HG02642 (cell line): ENCODE results near the gene WNK2.
"Not testable (repeated sequence)": the region's sequence is repeated elsewhere in the genome, so short reads cannot be mapped to it uniquely, and the experiment has no call there.

Experiments
- ATAC-seq: cut with Tn5 transposase; IDR thresholded peaks from one replicate; pipeline ENCODE4 v1.9.1; 2021; ENCODE audit warnings: mild to moderate bottlenecking; ENCODE audit not compliant: unreplicated experiment, poor library complexity

The WNK2 gene

GRCh38 chr9:93319301-93319991 lies 135.5 kb downstream of the WNK2 start:
- ATAC-seq: no peak

- ATAC-seq: no peak
Measured at GRCh38 chr9:93319992-93320500, 136.1 kb downstream of the WNK2 start.

- no peak for ATAC-seq
Measured at GRCh38 chr9:93320591-93321219, 136.8 kb downstream of the WNK2 start.

- ATAC-seq: no peak
Measured at GRCh38 chr9:93321220-93321610, 137.3 kb downstream of the WNK2 start.

- ATAC-seq: not testable (repeated sequence)
Measured at GRCh38 chr9:93323446-93323954, 139.6 kb downstream of the WNK2 start.

GRCh38 chr9:93324191-93324834 lies 140.4 kb downstream of the WNK2 start:
- ATAC-seq: no peak

- ATAC-seq: no peak
Measured at GRCh38 chr9:93325307-93326035, 141.5 kb downstream of the WNK2 start.

- no peak for ATAC-seq
Measured at GRCh38 chr9:93326056-93326455, 142.1 kb downstream of the WNK2 start.

GRCh38 chr9:93326654-93327053 lies 142.7 kb downstream of the WNK2 start:
- ATAC-seq: no peak

- no peak for ATAC-seq
Measured at GRCh38 chr9:93329629-93330280, 145.8 kb downstream of the WNK2 start.

GRCh38 chr9:93332317-93332716 lies 148.4 kb downstream of the WNK2 start:
- ATAC-seq: no peak

- ATAC-seq: no peak
Measured at GRCh38 chr9:93336720-93337119, 152.8 kb downstream of the WNK2 start.

GRCh38 chr9:93338196-93338595 lies 154.3 kb downstream of the WNK2 start:
- ATAC-seq: not testable (repeated sequence)

GRCh38 chr9:93340091-93340490 lies 156.2 kb downstream of the WNK2 start:
- ATAC-seq: no peak

- not testable (repeated sequence) for ATAC-seq
Measured at GRCh38 chr9:93341820-93342219, 157.9 kb downstream of the WNK2 start.

- ATAC-seq: not testable (repeated sequence)
Measured at GRCh38 chr9:93342428-93342827, 158.5 kb downstream of the WNK2 start.

- no peak for ATAC-seq
Measured at GRCh38 chr9:93343663-93344062, 159.7 kb downstream of the WNK2 start.

- no peak for ATAC-seq
Measured at GRCh38 chr9:93345643-93346230, 161.8 kb downstream of the WNK2 start.

- ATAC-seq: no peak
Measured at GRCh38 chr9:93346231-93347112, 162.5 kb downstream of the WNK2 start.
